Erythroblast (primary cell): ENCODE data around the gene ZNF831.

Experiments used
- GATA1 ChIP-seq: IDR thresholded peaks from 2 replicates; pipeline ENCODE4 v1.6.1; 2011; ENCODE audit warnings: low read depth, mild to moderate bottlenecking, control low read depth, low read length, moderate library complexity
- POLR2A ChIP-seq: IDR thresholded peaks from 2 replicates; pipeline ENCODE4 v1.6.1; 2011; ENCODE audit warnings: mild to moderate bottlenecking, low read length

DNA sequence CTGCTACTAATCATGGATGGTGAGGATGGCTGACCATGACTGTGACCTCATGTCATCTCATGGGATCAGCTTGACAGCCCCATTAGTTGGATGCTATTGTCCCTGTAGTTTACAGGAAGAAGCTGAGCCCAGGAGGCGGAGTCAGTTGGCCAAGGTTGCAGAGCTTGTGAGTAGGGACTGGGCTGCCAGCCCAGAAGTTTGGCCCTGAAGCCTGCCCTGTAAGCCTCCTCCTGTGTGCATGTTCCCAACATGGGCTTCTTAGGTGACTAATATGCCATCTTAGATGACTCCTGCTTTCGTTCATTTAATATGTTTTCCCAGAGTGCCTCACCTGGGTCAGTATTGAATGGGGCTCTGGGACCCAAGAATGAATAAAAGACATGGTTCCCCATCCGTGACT lies 143.6 kb downstream of the ZNF831 start:
- no peak for TF ChIP-seq POLR2A
- TF ChIP-seq GATA1: no peak
